Bronchial epithelial cell (primary cell): ENCODE results near the gene MLYCD. TPM values are rescaled to one million over a fixed set of nuclear protein-coding genes. Genes with fewer than 3 reads are reported as not detected.

Experiments
- DNase-seq: peaks from one replicate; pipeline ENCODE4 v3.0.0-alpha.2; 2010; ENCODE audit warnings: low read depth
- FAIRE-seq: peaks from 2 replicates; lab custom pipeline; 2011; peaks lifted over from hg19 to GRCh38; lab: Jason Lieb, UNC
- H3K27me3 ChIP-seq: 2 replicates; pipeline ENCODE4 v1.5.1; 2011; ENCODE audit warnings: low read length; ENCODE audit not compliant: control insufficient read depth, insufficient read depth
- H3K36me3 ChIP-seq: 2 replicates; pipeline ENCODE4 v1.5.1; 2011; ENCODE audit warnings: low read length; ENCODE audit not compliant: control insufficient read depth, insufficient read depth
- H3K4me3 ChIP-seq: 2 replicates; pipeline ENCODE4 v1.5.1; 2011; ENCODE audit warnings: mild to moderate bottlenecking, low read depth, low read length, control low read depth
- CTCF ChIP-seq: IDR thresholded peaks from 2 replicates; pipeline ENCODE4 v1.5.1; 2011; ENCODE audit warnings: mild to moderate bottlenecking, moderate library complexity, low read length, control low read depth, inconsistent platforms; ENCODE audit not compliant: insufficient read depth, severe bottlenecking
- total RNA-seq: library from RNA; depleted of rRNA; stranded (reverse); fragments of >200 nt; gene quantifications from 2 replicates; pipeline ENCODE4 v1.2.1, GENCODE V29; 2014

Gene MLYCD
- total RNA-seq, 1 donor from 2014 or later = 2.6 TPM

DNA sequence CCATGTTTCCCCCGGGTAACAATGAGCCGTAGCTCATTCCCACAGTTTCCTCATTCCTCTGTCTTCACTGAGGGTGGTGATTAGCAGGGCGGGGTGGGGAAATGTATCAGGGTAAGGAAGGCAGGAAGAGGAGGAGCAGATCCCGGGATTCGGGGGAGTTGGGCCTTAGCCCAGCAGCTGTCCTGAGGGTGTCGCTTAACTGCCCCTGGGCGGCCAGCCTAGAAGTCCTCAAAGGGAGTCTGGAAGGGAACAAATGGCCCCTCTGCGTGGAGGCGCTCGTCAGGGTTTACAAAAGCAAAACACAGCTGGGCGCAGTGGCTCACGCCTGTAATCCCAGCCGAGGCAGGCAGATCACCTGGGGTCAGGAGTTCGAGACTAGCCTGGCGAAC lies 14.3 kb downstream of the MLYCD start:
- no peak for TF ChIP-seq CTCF
- DNase-seq = no peak
- H3K27me3 ChIP-seq = no peaks in the 10 kb centered on the region
- H3K36me3 ChIP-seq = peaks cover 7% of the 10 kb centered on the region
- no peak for FAIRE-seq
- no peak overlapping the region for H3K4me3 ChIP-seq

DNA sequence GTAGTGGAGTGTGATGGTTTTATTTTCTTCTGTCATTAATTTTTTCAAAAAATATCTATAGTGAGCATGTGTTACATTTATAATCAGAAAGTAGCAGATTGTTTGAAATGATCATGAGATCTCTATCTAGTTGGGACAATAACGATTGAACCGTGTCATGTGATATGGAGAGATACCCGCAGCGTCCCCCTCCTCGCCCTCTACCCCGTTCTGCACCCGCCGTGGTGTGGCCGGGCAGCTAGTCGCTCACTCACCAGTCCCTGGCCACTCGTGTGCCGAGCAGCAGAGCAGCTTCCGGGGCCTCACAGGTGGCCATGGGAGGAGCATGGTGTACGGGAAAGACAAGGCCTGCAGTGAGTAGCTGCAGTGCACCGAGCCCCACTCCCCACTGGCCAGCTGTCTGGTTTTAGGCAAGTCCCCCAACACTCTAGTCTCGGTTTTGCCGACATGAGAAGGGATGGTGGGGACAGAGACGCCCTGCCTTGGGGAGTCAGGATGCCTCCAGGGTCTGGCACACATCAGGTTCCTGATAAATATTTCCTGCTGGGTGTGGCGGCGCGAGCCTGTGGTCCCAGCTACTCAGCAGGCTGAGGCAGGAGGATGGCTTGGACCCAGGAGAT lies 15.3 kb downstream of the MLYCD start:
- FAIRE-seq (peak; percentile 60), DNase-seq (no peak)
- H3K27me3 ChIP-seq = no peaks in the 10 kb centered on the region
- H3K36me3 ChIP-seq = peaks cover 8% of the 10 kb centered on the region
- no peak for TF ChIP-seq CTCF
- H3K4me3 ChIP-seq = no peak overlapping the region

DNA sequence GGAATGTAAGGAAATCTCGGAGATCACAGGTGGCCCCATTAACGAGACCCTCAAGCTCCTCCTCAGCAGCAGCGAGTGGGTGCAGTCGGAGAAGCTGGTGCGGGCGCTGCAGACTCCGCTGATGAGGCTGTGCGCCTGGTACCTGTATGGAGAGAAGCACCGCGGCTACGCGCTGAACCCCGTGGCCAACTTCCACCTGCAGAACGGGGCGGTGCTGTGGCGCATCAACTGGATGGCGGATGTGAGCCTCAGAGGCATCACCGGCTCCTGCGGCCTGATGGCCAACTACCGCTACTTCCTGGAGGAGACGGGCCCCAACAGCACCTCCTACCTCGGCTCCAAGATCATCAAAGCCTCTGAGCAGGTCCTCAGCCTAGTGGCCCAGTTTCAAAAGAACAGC lies 16.2 kb downstream of the MLYCD start:
- no peak for TF ChIP-seq CTCF
- FAIRE-seq = no peak
- H3K36me3 ChIP-seq = peaks cover 8% of the 10 kb centered on the region

GRCh38 chr16:83915491-83915890 lies 16.6 kb downstream of the MLYCD start:
- no peaks in the 10 kb centered on the region for H3K27me3 ChIP-seq
- no peak for DNase-seq
- FAIRE-seq = no peak
- no peak overlapping the region for H3K4me3 ChIP-seq
- no peak for TF ChIP-seq CTCF
- peaks cover 8% of the 10 kb centered on the region for H3K36me3 ChIP-seq

More for the DNA sequence above, 16.2 kb downstream of the MLYCD start:
- Histone ChIP-seq H3K27me3 (no peaks in the 10 kb centered on the region), H3K4me3 (no peak overlapping the region)
- DNase-seq = no peak

GRCh38 chr16:83917152-83918120 lies 18.5 kb downstream of the MLYCD start:
- no peak for TF ChIP-seq CTCF
- DNase-seq = no peak
- H3K4me3 ChIP-seq = no peak overlapping the region
- FAIRE-seq = no peak
- H3K36me3 ChIP-seq = peaks cover 6% of the 10 kb centered on the region
- no peaks in the 10 kb centered on the region for H3K27me3 ChIP-seq
